Heart right ventricle (tissue), 16 donors: ENCODE measurements around the gene FKBP15. TPM values are rescaled to one million over a fixed set of nuclear protein-coding genes. Genes with fewer than 3 reads are reported as not detected.

Source experiments
- ATAC-seq, 8 donors: fragments of 200-7000 bp; cut with Tn5 transposase; one replicate each; pipeline ENCODE4 v1.9.1; 2020; ENCODE audit warnings: mild to moderate bottlenecking in 8 of 8, moderate library complexity in 8 of 8, moderate number of reproducible peaks in 1 of 8
- DNase-seq, 2 donors: peaks; one replicate each; pipeline ENCODE4 v3.0.0-alpha.2; 2020
- H3K27ac ChIP-seq, 10 donors: fragments of 200-600 bp; sonication (generic) in 2 of 10; one replicate each; pipeline versions ENCODE4 v1.5.0 to v1.8.0; 2020 to 2022; ENCODE audit warnings: mild to moderate bottlenecking in 3 of 10
- H3K27me3 ChIP-seq, 7 donors: fragments of 200-600 bp; one replicate each; pipeline ENCODE4 v1.8.0; 2021 to 2022; ENCODE audit warnings: mild to moderate bottlenecking in 2 of 7
- H3K36me3 ChIP-seq, 9 donors: fragments of 200-600 bp; sonication (generic) in 1 of 9; one replicate each; pipeline versions ENCODE4 v1.5.0 to v1.8.0; 2020 to 2022; ENCODE audit warnings: mild to moderate bottlenecking in 2 of 9
- H3K4me1 ChIP-seq, 9 donors: fragments of 200-600 bp; sonication (generic) in 1 of 9; one replicate each; pipeline versions ENCODE4 v1.5.0 to v1.8.0; 2020 to 2022; ENCODE audit warnings: mild to moderate bottlenecking in 4 of 9
- H3K4me3 ChIP-seq, 10 donors: fragments of 200-600 bp; sonication (generic) in 2 of 10; one replicate each; pipeline versions ENCODE4 v1.5.0 to v1.8.0; 2020 to 2022; ENCODE audit warnings: mild to moderate bottlenecking in 7 of 10, moderate library complexity in 2 of 10
- H3K9me3 ChIP-seq, 11 donors: fragments of 200-600 bp in 10 of 11; sonication (generic) in 2 of 11; one replicate each; pipeline versions ENCODE4 v1.5.0 to v1.8.0; 2013 to 2022; ENCODE audit warnings: mild to moderate bottlenecking in 2 of 11, control low read depth in 1 of 11, moderate library complexity in 1 of 11
- WGBS, 2 donors: extraction: QIAGEN DNeasy Blood & Tissue Kit; methylation state at CpG; one replicate each; pipeline ENCODE4 v1.1.7; 2013; ENCODE audit warnings: inconsistent platforms in 1 of 2; 5-methylcytosine and 5-hydroxymethylcytosine counted together
- intact Hi-C, 10 donors: fragments of 100-400 bp; cut with DNase I; formaldehyde crosslinking; loops; one replicate each; pipeline versions ENCODE4 v1.11.1 to v1.14.2; 2022
- polyA plus RNA-seq, 2 donors: library from polyadenylated mRNA; stranded (reverse); fragments of 200-250 nt; gene quantifications; one replicate each; pipeline ENCODE4 v1.2.3, GENCODE V29; 2013
- total RNA-seq, 10 donors: library from RNA; stranded (reverse); fragmentation: NEBNext Ultra II Directional in 3 of 10; extraction: Animal tissue kit (Norgen Biotek cat#: 25700) in 3 of 10; gene quantifications; one replicate each; pipeline versions ENCODE4 v1.2.1 to v1.2.4, GENCODE V29; 2021 to 2023
- TF ChIP-seq, protein P1 (sequence below), 9 donors: fragments of 200-600 bp; sonication (generic) in 2 of 9; IDR thresholded peaks; one replicate each; pipeline versions ENCODE4 v1.5.0 to v1.8.0; 2021 to 2022; ENCODE audit warnings: antibody characterized with exemption in 9 of 9, mild to moderate bottlenecking in 5 of 9, moderate library complexity in 1 of 9
- donor health status: Arrhythmogenic right ventricular cardiomyopathy.
- donor health status: ischemic (EF 13 %, LVEDD 7.1; RV severe dilation, severe dysfunction).
- donor health status: healthy with polysubstance abuse.
- donor health status: DM: no; HTN: yes; CAD: no.
- donor health status: DM: no; HTN: no; CAD: no.
- donor health status: ischemic (EF 25% LVEDD 6.9; RV normal size, moderate dysfunction).
- donor health status: ischemic (EF 25% LVEDD 5.7; RV mildly dilated, moderate dysfunction).
- donor health status: healthy.
- donor health status: DM: yes; HTN: yes; CAD: no.
- donor health status: Ischemic cardiomyopathy.
- donor health status: ischemic (EF 35%, LVEDD 5.7; RV mildly dilated, moderate dysfunction).
- donor health status: nonischemic (EF 11% LVEDD 7.7; RV severe dilation, severe dysfunction).
- donor health status: DM: yes; HTN: yes; CAD: no.
- donor health status: PGD.
- donor health status: ischemic (EF 29% LVEDD 5.4; RV normal size, mild dysfunction).
- donor health status: nonischemic (EF 23%, LVEDD 6.1; RV moderate dilation, normal function).

Gene FKBP15
- total and polyA plus RNA-seq, 12 donors: 10.7 to 27.9 (median 19.8) TPM

DNA sequence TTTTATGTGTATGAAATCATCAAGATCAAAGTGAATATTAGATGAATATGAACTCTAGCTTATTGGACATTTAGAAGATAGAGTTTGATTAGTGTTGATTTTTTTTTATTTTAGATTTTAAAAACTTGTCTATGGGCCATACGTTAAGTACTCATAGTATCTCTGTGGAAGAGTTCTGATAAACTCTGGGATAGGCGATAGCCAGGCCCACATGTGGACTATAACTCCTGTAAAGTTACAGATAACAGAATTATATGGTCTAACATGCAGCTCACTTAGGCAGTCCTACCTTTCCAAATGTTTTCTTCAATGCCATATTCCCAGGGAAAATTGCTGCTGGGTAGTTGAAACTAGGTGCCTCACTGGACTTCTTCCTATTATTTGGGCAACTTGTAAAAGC is 10.6 kb upstream of the FKBP15 start:
- TF ChIP-seq, protein P1, sequence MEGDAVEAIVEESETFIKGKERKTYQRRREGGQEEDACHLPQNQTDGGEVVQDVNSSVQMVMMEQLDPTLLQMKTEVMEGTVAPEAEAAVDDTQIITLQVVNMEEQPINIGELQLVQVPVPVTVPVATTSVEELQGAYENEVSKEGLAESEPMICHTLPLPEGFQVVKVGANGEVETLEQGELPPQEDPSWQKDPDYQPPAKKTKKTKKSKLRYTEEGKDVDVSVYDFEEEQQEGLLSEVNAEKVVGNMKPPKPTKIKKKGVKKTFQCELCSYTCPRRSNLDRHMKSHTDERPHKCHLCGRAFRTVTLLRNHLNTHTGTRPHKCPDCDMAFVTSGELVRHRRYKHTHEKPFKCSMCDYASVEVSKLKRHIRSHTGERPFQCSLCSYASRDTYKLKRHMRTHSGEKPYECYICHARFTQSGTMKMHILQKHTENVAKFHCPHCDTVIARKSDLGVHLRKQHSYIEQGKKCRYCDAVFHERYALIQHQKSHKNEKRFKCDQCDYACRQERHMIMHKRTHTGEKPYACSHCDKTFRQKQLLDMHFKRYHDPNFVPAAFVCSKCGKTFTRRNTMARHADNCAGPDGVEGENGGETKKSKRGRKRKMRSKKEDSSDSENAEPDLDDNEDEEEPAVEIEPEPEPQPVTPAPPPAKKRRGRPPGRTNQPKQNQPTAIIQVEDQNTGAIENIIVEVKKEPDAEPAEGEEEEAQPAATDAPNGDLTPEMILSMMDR (IDR thresholded peaks at IDR 0.05): no peak
- DNase-seq: no peak

GRCh38 chr9:113228130-113228665 is 7.1 kb upstream of the FKBP15 start:
- Histone ChIP-seq H3K4me3 (no peak overlapping the region), H3K27me3 (no peaks in the 10 kb centered on the region), H3K27ac (no peak overlapping the region), H3K4me1 (peaks cover 0 to 58% (median 16%) of the 10 kb centered on the region in 9 donors), H3K36me3 (peaks cover 0 to 12% (median 0%) of the 10 kb centered on the region in 9 donors), H3K9me3 (no peaks in the 10 kb centered on the region)
- TF ChIP-seq, protein P1 (IDR thresholded peaks at IDR 0.05): no peak
- DNase-seq (no peak), ATAC-seq (no peak)
- intact Hi-C loops: no loop called here
- WGBS, 2 donors: 91% methylated on average over 3 of the region's 3 CpGs

More for the DNA sequence above, 10.6 kb upstream of the FKBP15 start:
- no peak for ATAC-seq
- Histone ChIP-seq H3K9me3 (no peaks in the 10 kb centered on the region), H3K4me3 (no peak overlapping the region), H3K27ac (peak overlapping the region in 1 of 10 donors; percentile 77), H3K27me3 (no peaks in the 10 kb centered on the region), H3K36me3 (peaks cover 0 to 8% (median 0%) of the 10 kb centered on the region in 9 donors), H3K4me1 (peaks cover 0 to 52% (median under 1%) of the 10 kb centered on the region in 9 donors)
- WGBS, 2 donors: 96 to 99% methylated on average over 2 of the region's 2 CpGs
- intact Hi-C loops: no loop called here

GRCh38 chr9:113227436-113227835 is 6.4 kb upstream of the FKBP15 start:
- Histone ChIP-seq H3K9me3 (no peaks in the 10 kb centered on the region), H3K27me3 (no peaks in the 10 kb centered on the region), H3K36me3 (peaks cover 0 to 12% (median 0%) of the 10 kb centered on the region in 9 donors), H3K27ac (no peak overlapping the region), H3K4me3 (no peak overlapping the region), H3K4me1 (peaks cover 2 to 58% (median 21%) of the 10 kb centered on the region in 9 donors)
- ATAC-seq (no peak), DNase-seq (no peak)
- intact Hi-C loops: no loop called here
- 0 to 96% methylated on average over 1 of the region's 1 CpG for WGBS, 2 donors
- TF ChIP-seq, protein P1 (IDR thresholded peaks at IDR 0.05): no peak

DNA sequence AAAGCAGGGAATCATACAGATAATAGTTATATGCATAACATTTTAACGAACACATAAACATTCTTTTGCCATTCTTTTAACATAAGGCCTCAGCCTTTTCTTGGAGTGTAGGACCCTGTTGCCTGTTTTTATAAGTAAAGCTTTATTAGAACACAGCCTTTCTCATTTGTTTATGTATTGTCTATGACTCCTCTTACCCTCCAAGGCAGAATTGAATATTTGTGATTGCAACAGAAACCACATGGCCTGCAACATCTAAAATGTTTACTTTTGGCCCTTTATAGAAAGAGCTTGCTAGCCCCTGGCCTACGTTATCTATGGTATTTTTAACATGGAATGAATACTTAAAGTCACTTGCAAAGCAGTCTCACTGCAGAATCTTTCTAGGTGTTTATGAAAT is 2.9 kb upstream of the FKBP15 start:
- Histone ChIP-seq H3K4me1 (peaks cover 11 to 77% (median 43%) of the 10 kb centered on the region in 9 donors), H3K27ac (no peak overlapping the region), H3K4me3 (no peak overlapping the region), H3K36me3 (peaks cover 0 to 12% (median 0%) of the 10 kb centered on the region in 9 donors), H3K9me3 (no peaks in the 10 kb centered on the region), H3K27me3 (no peaks in the 10 kb centered on the region)
- WGBS, 2 donors: 77 to 82% methylated on average over 2 of the region's 2 CpGs
- intact Hi-C loops: loop anchor here in 3 of 10 donors (2.0 to 5.0 kb wide), 4 partner anchors 51 to 368 kb away; partner anchors contain the start of genes CDC26 (in 2 of the 3), PRPF4 (in 2 of the 3) and SLC31A2 (in 1 of the 3)
- TF ChIP-seq, protein P1 (IDR thresholded peaks at IDR 0.05): no peak
- ATAC-seq (no peak), DNase-seq (no peak)
